Measurements from ENCODE around the gene DBR1.

The DBR1 gene

GRCh38 chr3:138118612-138119422 lies 55.9 kb downstream of the DBR1 start:
- no peak overlapping the region for H3K9ac ChIP-seq (ENCODE audit: low read length)
- H3K27me3 ChIP-seq (ENCODE audit: control insufficient read depth, insufficient read depth, low read length) = no peaks in the 10 kb centered on the region
- peaks cover 10% of the 10 kb centered on the region for H3K4me1 ChIP-seq (ENCODE audit: control insufficient read depth, insufficient read depth, low read length)
- H3K36me3 ChIP-seq (ENCODE audit: control insufficient read depth, insufficient read depth, low read length) = no peaks in the 10 kb centered on the region
- no peak overlapping the region for H3K27ac ChIP-seq (ENCODE audit: low read depth, low read length)
- peaks cover 8% of the 10 kb centered on the region for H3K9me3 ChIP-seq (ENCODE audit: control insufficient read depth, insufficient read depth, low read depth, low read length)
- no peak overlapping the region for H3K4me3 ChIP-seq (ENCODE audit: low read depth, low read length)

GRCh38 chr3:138114988-138115971 lies 59.4 kb downstream of the DBR1 start, which contains the start of gene DZIP1L:
DZIP1L (minus strand) TSS chr3:138115608; CDS start chr3:138103971, 11,637 bp downstream.
- Histone ChIP-seq H3K4me1 (ENCODE audit: control insufficient read depth, insufficient read depth, low read length) (peaks cover 21% of the 10 kb centered on the region), H3K4me3 (ENCODE audit: low read depth, low read length) (peak within 1 kb of the TSS; percentile 75), H3K9me3 (ENCODE audit: control insufficient read depth, insufficient read depth, low read depth, low read length) (peaks cover 3% of the 10 kb centered on the region; the same call in 1 of the 2 replicates), H3K36me3 (ENCODE audit: control insufficient read depth, insufficient read depth, low read length) (no peaks in the 10 kb centered on the region), H3K9ac (ENCODE audit: low read length) (peak within 1 kb of the TSS; percentile 81), H3K27ac (ENCODE audit: low read depth, low read length) (peak within 1 kb of the TSS; percentile 88; the same call in 1 of the 2 replicates), H3K27me3 (ENCODE audit: control insufficient read depth, insufficient read depth, low read length) (no peaks in the 10 kb centered on the region)

- Histone ChIP-seq H3K36me3 (ENCODE audit: control insufficient read depth, insufficient read depth, low read length) (no peaks in the 10 kb centered on the region), H3K9ac (ENCODE audit: low read length) (peak overlapping the region; percentile 81), H3K27me3 (ENCODE audit: control insufficient read depth, insufficient read depth, low read length) (no peaks in the 10 kb centered on the region), H3K4me1 (ENCODE audit: control insufficient read depth, insufficient read depth, low read length) (peaks cover 21% of the 10 kb centered on the region), H3K27ac (ENCODE audit: low read depth, low read length) (peak overlapping the region; percentile 88; the same call in 1 of the 2 replicates), H3K9me3 (ENCODE audit: control insufficient read depth, insufficient read depth, low read depth, low read length) (peaks cover 3% of the 10 kb centered on the region; the same call in 1 of the 2 replicates), H3K4me3 (ENCODE audit: low read depth, low read length) (peak overlapping the region; percentile 75)
Measured at GRCh38 chr3:138114431-138114918, 60.2 kb downstream of the DBR1 start.

GRCh38 chr3:138113326-138113725 lies 61.4 kb downstream of the DBR1 start:
- Histone ChIP-seq H3K4me1 (ENCODE audit: control insufficient read depth, insufficient read depth, low read length) (peaks cover 21% of the 10 kb centered on the region), H3K27me3 (ENCODE audit: control insufficient read depth, insufficient read depth, low read length) (no peaks in the 10 kb centered on the region), H3K27ac (ENCODE audit: low read depth, low read length) (no peak overlapping the region), H3K36me3 (ENCODE audit: control insufficient read depth, insufficient read depth, low read length) (no peaks in the 10 kb centered on the region), H3K9me3 (ENCODE audit: control insufficient read depth, insufficient read depth, low read depth, low read length) (peaks cover 3% of the 10 kb centered on the region; the same call in 1 of the 2 replicates), H3K4me3 (ENCODE audit: low read depth, low read length) (peak overlapping the region; percentile 19; the same call in 1 of the 2 replicates), H3K9ac (ENCODE audit: low read length) (no peak overlapping the region)

- Histone ChIP-seq H3K4me1 (ENCODE audit: control insufficient read depth, insufficient read depth, low read length) (peaks cover 21% of the 10 kb centered on the region), H3K27ac (ENCODE audit: low read depth, low read length) (no peak overlapping the region), H3K9me3 (ENCODE audit: control insufficient read depth, insufficient read depth, low read depth, low read length) (peaks cover 3% of the 10 kb centered on the region; the same call in 1 of the 2 replicates), H3K4me3 (ENCODE audit: low read depth, low read length) (no peak overlapping the region), H3K27me3 (ENCODE audit: control insufficient read depth, insufficient read depth, low read length) (no peaks in the 10 kb centered on the region), H3K36me3 (ENCODE audit: control insufficient read depth, insufficient read depth, low read length) (no peaks in the 10 kb centered on the region; the same call in 1 of the 2 replicates), H3K9ac (ENCODE audit: low read length) (no peak overlapping the region)
Measured at GRCh38 chr3:138112362-138112761, 62.4 kb downstream of the DBR1 start.

All from HUES6 (cell line).